KOPT-K1 (cell line): Measurements from ENCODE around the gene TTLL12.

Experiments
- H3K27ac ChIP-seq: fragments of 200-600 bp; sonication (generic); 2 replicates; pipeline ENCODE4 v1.5.1; 2016; ENCODE audit warnings: antibody characterized with exemption, mild to moderate bottlenecking, low read depth, low read length; ENCODE audit not compliant: poor library complexity, severe bottlenecking
- H3K36me3 ChIP-seq: fragments of 200-600 bp; sonication (generic); 2 replicates; pipeline ENCODE4 v1.5.1; 2017; ENCODE audit warnings: antibody characterized with exemption, mild to moderate bottlenecking, low read length, moderate library complexity; ENCODE audit not compliant: insufficient read depth
- H3K9me3 ChIP-seq: fragments of 200-600 bp; sonication (generic); 2 replicates; pipeline ENCODE4 v1.5.1; 2017; ENCODE audit warnings: antibody characterized with exemption, low read length, mild to moderate bottlenecking; ENCODE audit not compliant: insufficient read depth, poor library complexity, severe bottlenecking

The TTLL12 gene

DNA sequence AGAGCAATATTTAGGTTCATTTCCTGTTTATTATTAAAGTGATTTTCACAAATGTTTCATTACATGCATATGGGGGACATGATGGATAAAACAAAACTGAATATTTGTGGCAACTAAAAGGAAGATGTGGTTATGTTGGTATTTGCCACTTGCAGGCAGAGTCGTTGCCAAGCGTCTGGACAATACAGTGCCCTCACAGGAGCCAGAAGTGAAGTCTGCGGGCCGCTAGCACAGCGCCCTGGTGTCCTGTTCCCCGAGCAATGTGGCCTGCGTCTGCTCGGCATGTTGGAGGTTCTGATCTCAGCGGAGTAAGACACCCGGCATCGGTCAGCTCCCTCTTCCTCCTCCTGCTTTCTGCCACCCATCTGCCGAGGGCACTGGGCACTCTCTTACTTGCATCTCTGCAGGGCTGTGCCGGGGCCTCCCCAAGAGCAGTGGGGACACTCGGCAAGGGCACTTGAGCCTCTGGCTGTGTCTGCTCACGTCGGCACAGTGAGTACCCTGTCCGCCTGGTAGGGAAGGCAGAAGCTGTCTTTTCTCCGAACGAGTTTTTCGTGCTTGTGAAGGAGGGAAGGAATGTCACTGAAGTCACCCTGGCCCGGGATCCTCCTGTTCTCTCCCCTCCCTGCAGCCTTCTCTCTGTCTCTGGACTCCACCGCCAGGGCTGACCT, 10.5 kb upstream of the TTLL12 start:
- no peak overlapping the region for H3K27ac ChIP-seq

DNA sequence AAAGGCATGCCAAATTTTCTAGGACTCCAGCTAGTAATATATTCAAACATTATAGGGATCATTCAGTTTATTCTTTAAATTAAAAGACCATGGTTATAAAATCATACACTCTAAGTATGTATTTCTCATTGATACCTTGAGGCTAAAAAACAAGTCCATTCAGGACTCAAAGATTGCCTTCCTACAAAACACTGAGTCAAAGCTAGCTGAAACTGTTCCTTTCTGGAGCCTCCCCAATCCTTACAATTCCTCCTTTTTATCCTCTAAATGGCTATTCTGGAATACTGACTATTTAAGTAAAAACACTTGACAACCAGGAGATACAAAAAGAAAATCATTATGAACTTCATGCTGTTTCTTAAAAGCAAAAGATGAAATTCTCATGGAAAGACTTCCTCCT, 4.9 kb upstream of the TTLL12 start:
- no peaks in the 10 kb centered on the region for H3K36me3 ChIP-seq
- peaks cover 7% of the 10 kb centered on the region for H3K9me3 ChIP-seq
- no peak overlapping the region for H3K27ac ChIP-seq

More for the DNA sequence above, 10.5 kb upstream of the TTLL12 start:
- Histone ChIP-seq H3K9me3 (no peaks in the 10 kb centered on the region), H3K36me3 (no peaks in the 10 kb centered on the region)

DNA sequence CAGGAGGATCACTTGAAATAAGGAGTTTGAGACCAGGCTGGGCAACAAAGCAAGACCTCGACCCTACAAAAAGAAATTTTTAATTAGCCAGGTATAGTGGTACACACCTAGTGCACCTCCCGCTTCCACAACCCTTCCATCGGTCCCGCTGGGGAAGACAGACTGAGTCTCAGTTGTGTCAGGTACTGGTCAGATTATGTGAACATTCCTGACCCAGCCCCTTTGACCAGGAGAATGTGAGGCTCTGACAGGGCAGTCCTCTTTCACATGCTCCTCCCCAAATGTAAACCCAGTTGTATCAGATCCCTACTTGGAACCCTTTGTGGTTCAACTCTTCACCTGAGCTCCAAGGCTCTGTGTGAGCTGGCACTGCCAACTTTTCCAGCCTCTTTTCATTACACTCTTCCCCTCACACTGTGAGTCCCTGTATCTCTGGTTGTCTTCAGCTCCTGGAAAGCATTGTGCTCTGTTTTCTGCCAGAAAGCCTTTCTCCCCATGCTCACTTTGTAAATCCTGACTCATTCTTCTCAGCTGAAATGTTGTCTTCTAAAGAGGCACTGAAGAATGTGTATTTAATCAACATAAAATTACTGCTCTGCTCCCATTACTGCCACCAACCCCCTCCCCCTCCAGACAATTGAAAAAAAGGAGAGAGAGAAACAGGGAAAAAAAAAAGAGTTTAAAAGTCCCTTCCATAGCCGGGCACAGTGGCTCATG, 2.1 kb upstream of the TTLL12 start:
- Histone ChIP-seq H3K27ac (no peak overlapping the region), H3K9me3 (peaks cover 7% of the 10 kb centered on the region), H3K36me3 (peaks cover 7% of the 10 kb centered on the region)

GRCh38 chr22:43187171-43188099, 501 bp upstream of the TTLL12 start:
- Histone ChIP-seq H3K36me3 (peaks cover 22% of the 10 kb centered on the region), H3K27ac (peak overlapping the region; percentile 84)

DNA sequence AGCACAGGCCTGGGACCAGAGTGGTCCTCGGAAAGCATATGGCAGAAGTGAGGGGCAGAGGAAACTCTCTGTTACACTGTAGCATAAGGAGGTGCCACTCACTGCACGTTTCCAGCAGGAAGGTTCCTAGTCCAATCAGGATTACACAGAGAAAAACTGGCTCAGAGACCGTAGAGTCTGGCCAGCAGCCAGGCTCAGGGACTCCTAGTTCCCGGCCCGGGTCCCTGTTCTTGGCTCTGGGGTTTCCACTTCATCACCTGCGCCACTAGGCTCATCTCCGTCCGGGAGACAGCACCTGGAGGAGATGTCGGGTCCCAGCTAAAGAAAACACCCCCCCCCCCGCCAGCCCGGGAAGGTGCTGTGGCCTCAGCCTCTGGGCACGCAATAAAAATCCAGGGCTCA, 1.1 kb downstream of the TTLL12 start:
- H3K9me3 ChIP-seq = peaks cover 1% of the 10 kb centered on the region
- H3K36me3 ChIP-seq = peaks cover 38% of the 10 kb centered on the region
- peak overlapping the region; percentile 81 for H3K27ac ChIP-seq

More at GRCh38 chr22:43187171-43188099, 501 bp upstream of the TTLL12 start:
- H3K9me3 ChIP-seq = peaks cover 7% of the 10 kb centered on the region

DNA sequence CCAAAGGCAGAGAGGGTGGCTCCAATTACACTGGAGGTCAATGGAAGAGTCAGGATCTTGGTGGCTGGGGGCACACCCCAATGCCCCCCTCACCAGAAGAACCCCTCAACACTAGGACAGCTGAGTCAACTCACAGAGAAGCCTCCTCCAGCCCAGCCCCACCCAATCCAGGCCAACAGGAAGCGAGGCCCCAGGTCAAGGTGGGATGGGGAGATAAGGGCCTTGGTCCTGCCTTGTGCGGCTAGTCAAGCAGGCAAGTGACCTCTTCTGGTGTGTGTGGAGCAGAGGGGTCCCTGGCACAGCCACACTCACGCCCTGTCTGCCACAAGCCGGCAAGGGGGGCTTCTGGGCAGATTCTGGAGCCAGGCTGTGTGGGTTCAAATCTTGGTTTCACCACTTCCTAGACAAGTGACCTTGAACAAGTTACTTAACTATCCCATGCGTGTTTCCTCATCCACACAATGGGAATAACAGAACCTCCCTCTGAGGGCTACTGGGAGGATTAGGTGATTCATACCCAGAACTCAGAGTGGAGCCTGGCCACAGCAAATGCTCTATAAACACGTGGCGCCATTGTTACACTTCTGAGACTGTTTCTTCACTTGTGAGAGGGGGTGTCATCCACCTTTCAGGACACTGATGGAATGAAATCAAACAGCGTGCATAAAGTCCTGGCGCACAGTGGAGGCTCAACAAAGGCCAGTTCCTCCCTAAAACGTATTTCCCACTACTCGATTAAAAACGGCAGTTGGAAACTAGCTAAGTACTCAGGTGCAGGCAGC, 3.2 kb downstream of the TTLL12 start:
- Histone ChIP-seq H3K27ac (no peak overlapping the region), H3K9me3 (no peaks in the 10 kb centered on the region), H3K36me3 (peaks cover 60% of the 10 kb centered on the region)

GRCh38 chr22:43182726-43183125, 4.2 kb downstream of the TTLL12 start:
- peaks cover 68% of the 10 kb centered on the region for H3K36me3 ChIP-seq

DNA sequence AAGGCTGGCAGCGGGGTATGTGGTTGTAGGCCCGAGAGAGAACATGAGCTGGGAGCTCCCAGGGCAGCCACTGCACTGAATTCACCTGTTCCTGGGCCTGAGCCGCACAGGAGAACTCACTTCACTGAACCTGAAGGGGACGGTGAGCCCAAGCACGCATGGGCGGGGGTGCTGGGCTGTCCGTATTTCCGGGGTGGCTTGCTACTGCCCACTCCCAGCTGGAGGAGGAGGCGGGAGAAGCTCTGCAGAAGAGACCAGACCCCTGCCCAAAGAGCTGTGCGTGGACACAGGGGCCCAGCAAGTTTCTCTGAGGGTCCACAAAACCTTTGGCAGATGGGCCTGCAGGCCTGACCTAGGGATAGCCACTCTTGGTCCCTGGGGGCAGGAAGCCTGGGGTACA, 4.8 kb downstream of the TTLL12 start:
- Histone ChIP-seq H3K36me3 (peaks cover 73% of the 10 kb centered on the region), H3K27ac (no peak overlapping the region), H3K9me3 (no peaks in the 10 kb centered on the region)

More at GRCh38 chr22:43182726-43183125, 4.2 kb downstream of the TTLL12 start:
- Histone ChIP-seq H3K9me3 (no peaks in the 10 kb centered on the region), H3K27ac (no peak overlapping the region)

- Histone ChIP-seq H3K9me3 (no peaks in the 10 kb centered on the region), H3K36me3 (peaks cover 80% of the 10 kb centered on the region), H3K27ac (no peak overlapping the region)
Observed at GRCh38 chr22:43181321-43182076, 5.4 kb downstream of the TTLL12 start.

GRCh38 chr22:43180670-43181069, 6.3 kb downstream of the TTLL12 start:
- Histone ChIP-seq H3K36me3 (peaks cover 88% of the 10 kb centered on the region), H3K27ac (no peak overlapping the region), H3K9me3 (no peaks in the 10 kb centered on the region)

- Histone ChIP-seq H3K36me3 (peaks cover 96% of the 10 kb centered on the region), H3K27ac (no peak overlapping the region), H3K9me3 (no peaks in the 10 kb centered on the region)
Observed at GRCh38 chr22:43179911-43180195, 7.1 kb downstream of the TTLL12 start.

GRCh38 chr22:43179146-43179910, 7.6 kb downstream of the TTLL12 start:
- Histone ChIP-seq H3K36me3 (peaks cover 98% of the 10 kb centered on the region), H3K27ac (no peak overlapping the region)

GRCh38 chr22:43177479-43177878, 9.5 kb downstream of the TTLL12 start:
- peaks cover 98% of the 10 kb centered on the region for H3K36me3 ChIP-seq

More at GRCh38 chr22:43179146-43179910, 7.6 kb downstream of the TTLL12 start:
- no peaks in the 10 kb centered on the region for H3K9me3 ChIP-seq

More at GRCh38 chr22:43177479-43177878, 9.5 kb downstream of the TTLL12 start:
- H3K9me3 ChIP-seq = no peaks in the 10 kb centered on the region
- no peak overlapping the region for H3K27ac ChIP-seq
